ENCODE results near the gene ADISSP.

ADISSP gene

DNA sequence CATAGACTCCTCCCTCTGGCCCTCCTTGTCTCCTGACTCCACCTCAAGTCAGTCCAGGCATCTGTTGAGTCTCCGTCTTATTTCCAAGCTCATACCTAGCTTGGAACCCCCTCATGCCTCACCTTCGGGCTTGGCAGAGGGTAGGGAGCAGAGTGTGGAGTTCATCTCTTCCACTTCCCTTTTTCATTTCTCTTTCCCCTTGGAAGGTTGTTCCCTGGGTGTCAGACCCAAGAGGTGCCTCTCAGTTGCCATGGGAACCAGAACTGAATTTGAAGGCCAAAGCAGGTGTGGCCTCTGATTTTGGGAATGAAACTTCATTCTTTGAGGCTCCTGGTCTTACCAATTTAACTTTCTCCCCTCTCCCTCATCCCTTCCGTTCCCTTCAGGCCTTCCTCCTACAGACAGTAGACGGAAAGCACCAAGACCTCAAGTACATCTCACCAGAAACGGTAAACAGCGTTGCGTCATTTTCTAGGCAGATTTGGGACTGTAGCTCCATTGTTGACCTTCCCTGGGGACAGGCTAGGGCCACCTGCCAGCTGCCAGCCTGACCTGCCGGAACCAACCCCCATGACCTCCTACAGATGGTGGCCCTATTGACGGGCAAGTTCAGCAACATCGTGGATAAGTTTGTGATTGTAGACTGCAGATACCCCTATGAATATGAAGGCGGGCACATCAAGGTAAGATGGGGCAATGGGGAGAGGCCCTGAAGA is 35.1 kb upstream of the ADISSP start:
- TF ChIP-seq TAF1 (IDR thresholded peaks at IDR 0.05; ENCODE audit: borderline replicate concordance, insufficient read depth, low read length) (no peak), FOXP2 (optimal IDR thresholded peaks at IDR 0.05; ENCODE audit: borderline replicate concordance, extremely low read depth, extremely low read length, insufficient read depth) (no peak), SIN3A (IDR thresholded peaks at IDR 0.05; ENCODE audit: borderline replicate concordance, insufficient read depth, low read length) (no peak), POLR2AphosphoS5 (IDR thresholded peaks at IDR 0.05; ENCODE audit: low read depth, low read length) (no peak)
- TF ChIP-seq, protein P1, sequence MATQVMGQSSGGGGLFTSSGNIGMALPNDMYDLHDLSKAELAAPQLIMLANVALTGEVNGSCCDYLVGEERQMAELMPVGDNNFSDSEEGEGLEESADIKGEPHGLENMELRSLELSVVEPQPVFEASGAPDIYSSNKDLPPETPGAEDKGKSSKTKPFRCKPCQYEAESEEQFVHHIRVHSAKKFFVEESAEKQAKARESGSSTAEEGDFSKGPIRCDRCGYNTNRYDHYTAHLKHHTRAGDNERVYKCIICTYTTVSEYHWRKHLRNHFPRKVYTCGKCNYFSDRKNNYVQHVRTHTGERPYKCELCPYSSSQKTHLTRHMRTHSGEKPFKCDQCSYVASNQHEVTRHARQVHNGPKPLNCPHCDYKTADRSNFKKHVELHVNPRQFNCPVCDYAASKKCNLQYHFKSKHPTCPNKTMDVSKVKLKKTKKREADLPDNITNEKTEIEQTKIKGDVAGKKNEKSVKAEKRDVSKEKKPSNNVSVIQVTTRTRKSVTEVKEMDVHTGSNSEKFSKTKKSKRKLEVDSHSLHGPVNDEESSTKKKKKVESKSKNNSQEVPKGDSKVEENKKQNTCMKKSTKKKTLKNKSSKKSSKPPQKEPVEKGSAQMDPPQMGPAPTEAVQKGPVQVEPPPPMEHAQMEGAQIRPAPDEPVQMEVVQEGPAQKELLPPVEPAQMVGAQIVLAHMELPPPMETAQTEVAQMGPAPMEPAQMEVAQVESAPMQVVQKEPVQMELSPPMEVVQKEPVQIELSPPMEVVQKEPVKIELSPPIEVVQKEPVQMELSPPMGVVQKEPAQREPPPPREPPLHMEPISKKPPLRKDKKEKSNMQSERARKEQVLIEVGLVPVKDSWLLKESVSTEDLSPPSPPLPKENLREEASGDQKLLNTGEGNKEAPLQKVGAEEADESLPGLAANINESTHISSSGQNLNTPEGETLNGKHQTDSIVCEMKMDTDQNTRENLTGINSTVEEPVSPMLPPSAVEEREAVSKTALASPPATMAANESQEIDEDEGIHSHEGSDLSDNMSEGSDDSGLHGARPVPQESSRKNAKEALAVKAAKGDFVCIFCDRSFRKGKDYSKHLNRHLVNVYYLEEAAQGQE (IDR thresholded peaks at IDR 0.05; ENCODE audit: insufficient read depth in 1 of 2, low read depth in 2 of 2, low read length in 2 of 2) = no peak

DNA sequence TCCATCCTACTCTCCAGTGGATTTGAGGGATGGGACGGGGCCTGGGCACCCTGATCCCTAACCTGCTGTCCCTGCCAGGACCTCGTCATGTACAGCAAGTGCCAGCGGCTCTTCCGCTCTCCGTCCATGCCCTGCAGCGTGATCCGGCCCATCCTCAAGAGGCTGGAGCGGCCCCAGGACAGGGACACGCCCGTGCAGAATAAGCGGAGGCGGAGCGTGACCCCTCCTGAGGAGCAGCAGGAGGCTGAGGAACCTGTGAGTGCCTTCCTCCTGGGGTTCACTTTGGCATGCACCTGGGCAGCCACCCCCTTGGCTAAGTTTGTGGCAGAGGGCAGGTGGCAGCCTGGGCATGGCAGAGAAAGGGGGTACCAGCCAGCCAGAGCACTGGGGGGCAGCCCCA is 34.3 kb upstream of the ADISSP start:
- TF ChIP-seq, protein P1 (IDR thresholded peaks at IDR 0.05; ENCODE audit: insufficient read depth in 1 of 2, low read depth in 2 of 2, low read length in 2 of 2) = no peak
- TF ChIP-seq SIN3A (IDR thresholded peaks at IDR 0.05; ENCODE audit: borderline replicate concordance, insufficient read depth, low read length) (no peak), FOXP2 (optimal IDR thresholded peaks at IDR 0.05; ENCODE audit: borderline replicate concordance, extremely low read depth, extremely low read length, insufficient read depth) (no peak), POLR2AphosphoS5 (IDR thresholded peaks at IDR 0.05; ENCODE audit: low read depth, low read length) (no peak), TAF1 (IDR thresholded peaks at IDR 0.05; ENCODE audit: borderline replicate concordance, insufficient read depth, low read length) (no peak)

DNA sequence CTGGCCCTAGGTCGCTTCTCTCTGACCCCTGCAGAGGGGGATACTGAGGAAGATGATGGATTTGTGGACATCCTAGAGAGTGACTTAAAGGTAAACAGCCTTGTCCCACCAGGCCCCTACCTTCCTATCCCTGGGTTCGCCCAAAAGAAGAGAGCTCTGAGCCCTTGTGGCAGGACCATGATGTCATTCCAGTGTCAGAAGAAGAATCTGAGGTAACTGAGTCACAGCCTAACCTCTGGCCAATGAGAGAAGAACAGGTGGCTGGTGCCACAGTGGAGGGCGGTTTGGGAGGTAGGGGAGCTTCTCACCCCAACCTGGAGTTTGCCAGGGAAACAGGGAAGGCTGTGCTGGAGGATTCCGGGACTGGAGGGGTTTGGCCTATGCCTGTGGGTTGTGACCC is 33.7 kb upstream of the ADISSP start:
- TF ChIP-seq POLR2AphosphoS5 (IDR thresholded peaks at IDR 0.05; ENCODE audit: low read depth, low read length) (no peak), SIN3A (IDR thresholded peaks at IDR 0.05; ENCODE audit: borderline replicate concordance, insufficient read depth, low read length) (no peak), FOXP2 (optimal IDR thresholded peaks at IDR 0.05; ENCODE audit: borderline replicate concordance, extremely low read depth, extremely low read length, insufficient read depth) (no peak), TAF1 (IDR thresholded peaks at IDR 0.05; ENCODE audit: borderline replicate concordance, insufficient read depth, low read length) (no peak)
- TF ChIP-seq, protein P1 (IDR thresholded peaks at IDR 0.05; ENCODE audit: insufficient read depth in 1 of 2, low read depth in 2 of 2, low read length in 2 of 2) = no peak

DNA sequence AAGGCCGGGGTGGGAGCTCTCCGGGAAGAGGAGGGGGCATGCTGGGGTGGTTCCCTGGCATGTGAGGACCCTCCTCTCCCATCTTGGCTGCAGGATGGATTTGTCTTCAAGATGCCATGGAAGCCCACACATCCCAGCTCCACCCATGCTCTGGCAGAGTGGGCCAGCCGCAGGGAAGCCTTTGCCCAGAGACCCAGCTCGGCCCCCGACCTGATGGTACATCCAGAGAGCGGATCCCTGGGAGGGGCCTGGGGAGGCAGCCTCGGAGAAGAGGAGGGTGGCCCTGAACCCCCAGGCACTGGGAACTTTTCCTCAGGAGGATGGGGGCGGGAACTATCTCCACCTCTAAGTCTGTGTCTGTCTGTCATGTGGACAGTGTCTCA is 33.3 kb upstream of the ADISSP start:
- no peak for TF ChIP-seq TAF1 (IDR thresholded peaks at IDR 0.05; ENCODE audit: borderline replicate concordance, insufficient read depth, low read length)
- TF ChIP-seq, protein P1 (IDR thresholded peaks at IDR 0.05; ENCODE audit: insufficient read depth in 1 of 2, low read depth in 2 of 2, low read length in 2 of 2) = no peak
- no peak for TF ChIP-seq FOXP2 (optimal IDR thresholded peaks at IDR 0.05; ENCODE audit: borderline replicate concordance, extremely low read depth, extremely low read length, insufficient read depth)
- TF ChIP-seq POLR2AphosphoS5 (IDR thresholded peaks at IDR 0.05; ENCODE audit: low read depth, low read length) = no peak
- no peak for TF ChIP-seq SIN3A (IDR thresholded peaks at IDR 0.05; ENCODE audit: borderline replicate concordance, insufficient read depth, low read length)
